Sigmoid colon (tissue), 7 donors: ENCODE results near the gene CD58. TPM values are rescaled to one million over a fixed set of nuclear protein-coding genes. Genes with fewer than 3 reads are reported as not detected.

Experiments
- DNase-seq: peaks from one replicate; pipeline ENCODE4 v3.0.0-alpha.2; 2019
- H3K27ac ChIP-seq, 4 donors: fragments of 200-600 bp; sonication (generic); one replicate each; pipeline ENCODE4 v1.5.1; 2016 to 2019; ENCODE audit warnings: mild to moderate bottlenecking in 1 of 4
- H3K27me3 ChIP-seq, 3 donors: fragments of 200-600 bp; sonication (generic); one replicate each; pipeline ENCODE4 v1.5.1; 2019; ENCODE audit warnings: mild to moderate bottlenecking in 1 of 3
- H3K36me3 ChIP-seq, 4 donors: fragments of 200-600 bp; sonication (generic); one replicate each; pipeline ENCODE4 v1.5.1; 2016 to 2019
- H3K4me1 ChIP-seq, 4 donors: fragments of 200-600 bp; sonication (generic); one replicate each; pipeline ENCODE4 v1.5.1; 2017 to 2019
- H3K4me3 ChIP-seq, 4 donors: fragments of 200-600 bp; sonication (generic); one replicate each; pipeline ENCODE4 v1.5.1; 2017 to 2019; ENCODE audit warnings: mild to moderate bottlenecking in 2 of 4, moderate library complexity in 1 of 4
- H3K9me3 ChIP-seq, 4 donors: fragments of 200-600 bp in 3 of 4; sonication (generic) in 3 of 4; one replicate each; pipeline versions ENCODE4 v1.5.1 to v1.6.1; 2013 to 2019
- CTCF ChIP-seq, 4 experiments: fragments of 450-650 bp in 3 of 4; fragments of 200-600 bp in 1 of 4; IDR thresholded peaks; one replicate each; pipeline ENCODE4 v1.5.1; 2016 to 2019; ENCODE audit warnings: antibody characterized with exemption in 4 of 4, mild to moderate bottlenecking in 3 of 4, moderate library complexity in 2 of 4
- EP300 ChIP-seq, 4 donors: sonication (generic); formaldehyde crosslinking; IDR thresholded peaks; one replicate each; pipeline ENCODE4 v1.6.1; 2017; ENCODE audit warnings: antibody characterized with exemption in 4 of 4
- POLR2A ChIP-seq, 2 donors: fragments of 450-650 bp; IDR thresholded peaks; one replicate each; pipeline ENCODE4 v1.6.1; 2016; ENCODE audit warnings: antibody characterized with exemption in 2 of 2, mild to moderate bottlenecking in 2 of 2, moderate library complexity in 2 of 2
- POLR2AphosphoS5 ChIP-seq, 4 donors: sonication (generic); formaldehyde crosslinking; IDR thresholded peaks; one replicate each; pipeline ENCODE4 v1.6.1; 2017; ENCODE audit warnings: antibody characterized with exemption in 4 of 4
- WGBS, 2 donors: extraction: QIAGEN DNeasy Blood & Tissue Kit; methylation state at CpG; one replicate each; pipeline ENCODE4 v1.1.7; 2013; 5-methylcytosine and 5-hydroxymethylcytosine counted together
- intact Hi-C: fragments of 100-400 bp; cut with DNase I; formaldehyde crosslinking; loops from one replicate; pipeline ENCODE4 v1.15.1; 2023
- polyA plus RNA-seq, 3 donors: library from polyadenylated mRNA; stranded (reverse); fragments of 200-250 nt; gene quantifications; one replicate each; pipeline ENCODE4 v1.2.3, GENCODE V29; 2013
- total RNA-seq, 4 donors: library from RNA; depleted of rRNA; stranded (reverse); fragments of >200 nt; gene quantifications; one replicate each; pipeline ENCODE4 v1.1.0, GENCODE V29; 2016
- donor health status: healthy with polysubstance abuse.
- donor health status: Bipolar disorder and iron deficiency.
- donor health status: healthy.

CD58 gene
- total and polyA plus RNA-seq, 7 donors: 8.4 to 36.6 (median 19.6) TPM

- Histone ChIP-seq H3K4me1 (no peaks in the 10 kb centered on the region), H3K27ac (no peak overlapping the region), H3K9me3 (no peaks in the 10 kb centered on the region), H3K36me3 (no peaks in the 10 kb centered on the region), H3K4me3 (no peak overlapping the region), H3K27me3 (no peaks in the 10 kb centered on the region)
- intact Hi-C loops: no loop called here
- 74 to 79% methylated on average over 4 of the region's 4 CpGs for WGBS, 2 donors
- TF ChIP-seq POLR2AphosphoS5 (IDR thresholded peaks at IDR 0.05) (no peak), EP300 (IDR thresholded peaks at IDR 0.05) (no peak), CTCF (IDR thresholded peaks at IDR 0.05) (no peak), POLR2A (IDR thresholded peaks at IDR 0.05) (no peak)
- DNase-seq: no peak
These were observed 78.4 kb downstream of the CD58 start for GRCh38 chr1:116492358-116492811.

- H3K36me3 ChIP-seq: no peaks in the 10 kb centered on the region
- intact Hi-C loops: no loop called here
- no peaks in the 10 kb centered on the region for H3K4me1 ChIP-seq
- H3K27me3 ChIP-seq: no peaks in the 10 kb centered on the region
- H3K27ac ChIP-seq: no peak overlapping the region
- no peak overlapping the region for H3K4me3 ChIP-seq
- 76 to 79% methylated on average over 5 of the region's 5 CpGs for WGBS, 2 donors
- no peak for DNase-seq
- H3K9me3 ChIP-seq: no peaks in the 10 kb centered on the region
- TF ChIP-seq POLR2AphosphoS5 (IDR thresholded peaks at IDR 0.05): no peak
These were observed 79.0 kb downstream of the CD58 start for GRCh38 chr1:116491700-116492357.

GRCh38 chr1:116490588-116490987, 80.2 kb downstream of the CD58 start:
- no peak for DNase-seq
- Histone ChIP-seq H3K36me3 (no peaks in the 10 kb centered on the region), H3K4me3 (no peak overlapping the region), H3K27ac (no peak overlapping the region), H3K9me3 (no peaks in the 10 kb centered on the region), H3K4me1 (no peaks in the 10 kb centered on the region), H3K27me3 (no peaks in the 10 kb centered on the region)
- TF ChIP-seq CTCF (IDR thresholded peaks at IDR 0.05) (no peak), EP300 (IDR thresholded peaks at IDR 0.05) (no peak), POLR2AphosphoS5 (IDR thresholded peaks at IDR 0.05) (no peak), POLR2A (IDR thresholded peaks at IDR 0.05) (no peak)
- intact Hi-C loops: no loop called here
- WGBS, 2 donors: 60 to 83% methylated on average over 3 of the region's 3 CpGs

GRCh38 chr1:116489231-116489697, 81.6 kb downstream of the CD58 start:
- DNase-seq: no peak
- no peaks in the 10 kb centered on the region for H3K9me3 ChIP-seq
- intact Hi-C loops: no loop called here
- no peak overlapping the region for H3K27ac ChIP-seq
- H3K4me1 ChIP-seq: peaks cover 0 to 3% (median 0%) of the 10 kb centered on the region in 4 donors
- no peak for TF ChIP-seq CTCF (IDR thresholded peaks at IDR 0.05)
- no peak for TF ChIP-seq POLR2A (IDR thresholded peaks at IDR 0.05)
- TF ChIP-seq EP300 (IDR thresholded peaks at IDR 0.05): no peak
- TF ChIP-seq POLR2AphosphoS5 (IDR thresholded peaks at IDR 0.05): no peak
- H3K4me3 ChIP-seq: no peak overlapping the region
- WGBS, 2 donors: 20 to 62% methylated on average over 5 of the region's 5 CpGs
- H3K36me3 ChIP-seq: no peaks in the 10 kb centered on the region
- H3K27me3 ChIP-seq: no peaks in the 10 kb centered on the region

- H3K36me3 ChIP-seq: no peaks in the 10 kb centered on the region
- no peaks in the 10 kb centered on the region for H3K9me3 ChIP-seq
- WGBS, 2 donors: 79 to 84% methylated on average over 4 of the region's 4 CpGs
- intact Hi-C loops: no loop called here
- no peak overlapping the region for H3K27ac ChIP-seq
- DNase-seq: no peak
- no peak overlapping the region for H3K4me3 ChIP-seq
- H3K4me1 ChIP-seq: peaks cover 0 to 3% (median 0%) of the 10 kb centered on the region in 4 donors
- TF ChIP-seq POLR2A (IDR thresholded peaks at IDR 0.05) (no peak), EP300 (IDR thresholded peaks at IDR 0.05) (no peak), CTCF (IDR thresholded peaks at IDR 0.05) (no peak), POLR2AphosphoS5 (IDR thresholded peaks at IDR 0.05) (no peak)
- no peaks in the 10 kb centered on the region for H3K27me3 ChIP-seq
These were observed 82.8 kb downstream of the CD58 start for GRCh38 chr1:116488071-116488470.
